HepG2 (cell line): ENCODE data around the gene SRGAP3. TPM values are rescaled to one million over a fixed set of nuclear protein-coding genes. Genes with fewer than 3 reads are reported as not detected.

ENCODE experiments used
- ARNT2 ChIP-seq: sonication (generic); formaldehyde crosslinking; IDR thresholded peaks from 2 replicates; pipeline ENCODE4 v1.8.0; 2022; ENCODE audit warnings: mild to moderate bottlenecking, low read depth, missing genetic modification reagents, moderate library complexity
- CREM ChIP-seq, 2 experiments: sonication (generic) in 1 of 2; formaldehyde crosslinking in 1 of 2; IDR thresholded peaks; 2 replicates each; pipeline versions ENCODE4 v1.4.0 to v1.6.1; 2016 to 2020; ENCODE audit warnings: antibody characterized with exemption in 1 of 2, mild to moderate bottlenecking in 1 of 2, missing genetic modification reagents in 1 of 2
- GTF3A ChIP-seq: sonication (generic); formaldehyde crosslinking; conservative IDR thresholded peaks from 2 replicates; pipeline ENCODE4 v1.4.0; 2020; ENCODE audit warnings: mild to moderate bottlenecking, missing genetic modification reagents
- PHF8 ChIP-seq: sonication (generic); formaldehyde crosslinking; IDR thresholded peaks from 2 replicates; pipeline ENCODE4 v1.5.0; 2020; ENCODE audit warnings: missing genetic modification reagents
- POLR2A ChIP-seq, 2 experiments: IDR thresholded peaks; 2 replicates each; pipeline ENCODE4 v1.6.1; 2011; ENCODE audit warnings: low read depth in 2 of 2, low read length in 2 of 2, mild to moderate bottlenecking in 1 of 2, moderate library complexity in 1 of 2; ENCODE audit not compliant: insufficient read depth in 1 of 2
- TEAD2 ChIP-seq: sonication (generic); formaldehyde crosslinking; IDR thresholded peaks from 2 replicates; pipeline ENCODE4 v1.9.0; 2021; ENCODE audit warnings: missing genetic modification reagents
- WIZ ChIP-seq: sonication (generic); formaldehyde crosslinking; IDR thresholded peaks from 2 replicates; pipeline ENCODE4 v1.5.1; 2020; ENCODE audit warnings: mild to moderate bottlenecking, missing genetic modification reagents
- ZMYM3 ChIP-seq: sonication (generic); formaldehyde crosslinking; IDR thresholded peaks from 2 replicates; pipeline ENCODE4 v1.5.1; 2020; ENCODE audit warnings: mild to moderate bottlenecking, missing genetic modification reagents
- ZNF30 ChIP-seq: sonication (generic); formaldehyde crosslinking; IDR thresholded peaks from 2 replicates; pipeline ENCODE4 v1.5.0; 2020; ENCODE audit warnings: mild to moderate bottlenecking, missing genetic modification reagents
- ZNF335 ChIP-seq: sonication (generic); formaldehyde crosslinking; IDR thresholded peaks from 2 replicates; pipeline ENCODE4 v1.4.0; 2020; ENCODE audit warnings: missing genetic modification reagents
- ZNF572 ChIP-seq: sonication (generic); formaldehyde crosslinking; IDR thresholded peaks from 2 replicates; pipeline ENCODE4 v1.5.1; 2020; ENCODE audit warnings: mild to moderate bottlenecking, missing genetic modification reagents
- polyA plus RNA-seq, 8 experiments: library from polyadenylated mRNA; depleted of rRNA in 3 of 8; stranded (reverse) in 7 of 8; unstranded in 1 of 8; fragments of >200 nt; fragmentation: Illumina TruSeq in 4 of 8; extraction: Trizol in 4 of 8; gene quantifications; 2 replicates each; pipeline versions ENCODE4 v1.2.1 to v1.2.3, GENCODE V29; 2011 to 2016; ENCODE audit warnings: low read depth in 4 of 8, missing spikeins in 1 of 8, mixed read lengths in 1 of 8; ENCODE audit not compliant: insufficient read depth in 1 of 8
- total RNA-seq, 5 experiments: library from RNA; depleted of rRNA; stranded (reverse); fragments of >200 nt; fragmentation: Illumina TruSeq; extraction: Trizol; gene quantifications; 2 replicates each; pipeline ENCODE4 v1.2.3, GENCODE V29; 2016; ENCODE audit warnings: low read depth in 1 of 5
- TF ChIP-seq, protein P1 (sequence below): sonication (generic); formaldehyde crosslinking; IDR thresholded peaks from 2 replicates; pipeline ENCODE4 v1.4.0; 2020; ENCODE audit warnings: missing genetic modification reagents, low read depth, mild to moderate bottlenecking, borderline replicate concordance
- TF ChIP-seq, protein P2 (sequence below): sonication (generic); formaldehyde crosslinking; IDR thresholded peaks from 2 replicates; pipeline ENCODE4 v1.4.0; 2020; ENCODE audit warnings: low read depth, mild to moderate bottlenecking, missing genetic modification reagents
- TF ChIP-seq, protein P3 (sequence below): IDR thresholded peaks from 2 replicates; pipeline ENCODE4 v1.6.1; 2016; ENCODE audit warnings: low read depth, missing genetic modification reagents, missing compliant biosample characterization
- TF ChIP-seq, protein P4 (sequence below): sonication (generic); formaldehyde crosslinking; IDR thresholded peaks from 2 replicates; pipeline ENCODE4 v1.5.0; 2020; ENCODE audit warnings: missing genetic modification reagents
- TF ChIP-seq, protein P5 (sequence below): sonication (generic); formaldehyde crosslinking; IDR thresholded peaks from 2 replicates; pipeline ENCODE4 v1.5.0; 2020; ENCODE audit warnings: missing genetic modification reagents
- TF ChIP-seq, protein P6 (sequence below), 2 experiments: sonication (generic) in 1 of 2; formaldehyde crosslinking in 1 of 2; IDR thresholded peaks; 2 replicates each; pipeline versions ENCODE4 v1.4.0 to v1.6.1; 2018 to 2020; ENCODE audit warnings: missing genetic modification reagents in 2 of 2, borderline replicate concordance in 1 of 2, low read depth in 1 of 2, mild to moderate bottlenecking in 1 of 2, missing biosample characterization in 1 of 2

The SRGAP3 gene
- total and polyA plus RNA-seq, 2 of the 13 experiments (the other 11 are each of a cell fraction or from before 2014, with no cell fraction given): 1.2 to 1.4 TPM

DNA sequence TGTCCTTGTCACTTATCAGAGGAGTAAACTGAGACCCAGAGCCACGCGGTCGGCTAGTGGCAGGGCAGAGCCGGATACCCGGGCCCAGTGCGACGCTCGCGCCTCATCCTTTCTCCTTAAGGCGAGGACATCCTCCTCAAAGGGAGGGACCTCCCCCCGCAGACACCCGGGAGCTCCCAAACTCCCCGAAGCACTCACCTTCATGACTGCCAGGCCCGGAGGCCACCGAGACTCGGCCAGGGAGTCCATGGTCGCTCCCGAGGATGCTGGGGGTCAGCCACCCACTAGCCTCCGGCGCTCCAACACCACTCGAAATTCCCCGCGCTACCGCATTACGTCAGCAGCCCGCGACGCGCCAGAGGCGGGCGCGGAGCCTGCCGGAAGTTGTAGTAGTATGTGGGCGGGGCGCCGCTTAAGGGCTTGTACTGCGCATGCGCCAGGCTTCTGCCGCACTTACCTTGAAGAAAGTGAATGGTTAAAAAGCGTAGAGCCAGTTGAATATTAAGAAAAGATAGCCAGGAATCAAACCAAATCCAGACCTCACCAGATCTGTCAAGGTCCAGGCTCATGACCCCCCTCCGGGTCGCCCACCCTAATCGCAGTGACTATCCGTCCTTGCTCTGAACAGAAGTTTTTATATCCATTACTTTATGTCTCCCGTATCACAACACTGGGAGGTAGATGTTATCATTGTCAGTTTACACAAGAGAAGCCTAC, 286.2 kb downstream of the SRGAP3 start, which contains the start of gene RAD18 (continued):
- TF ChIP-seq PHF8 (CRISPR knock-in tag) (peak; percentile 70), ZNF30 (CRISPR knock-in tag) (no peak), ZMYM3 (0 out of 2 replicates have a peak, but pooled peaks have one; percentile 15), CREM (IDR thresholded peaks at IDR 0.05) (peak; percentile 99), CREM (CRISPR knock-in tag; IDR thresholded peaks at IDR 0.05) (peak; percentile 93), ZNF572 (CRISPR knock-in tag) (no peak), POLR2A (IDR thresholded peaks at IDR 0.05; ENCODE audit: insufficient read depth in 1 of 2, low read depth in 2 of 2, low read length in 2 of 2) (peak; percentile 51 to 59; a peak in 3 of 4 replicates), TEAD2 (CRISPR knock-in tag) (no peak), ZNF335 (CRISPR knock-in tag) (0 out of 2 replicates have a peak, but pooled peaks have one; percentile 45), ARNT2 (CRISPR knock-in tag) (peak; percentile 57; the same call in 1 of the 2 replicates), WIZ (no peak), GTF3A (CRISPR knock-in tag) (no peak)
- TF ChIP-seq, protein P1, sequence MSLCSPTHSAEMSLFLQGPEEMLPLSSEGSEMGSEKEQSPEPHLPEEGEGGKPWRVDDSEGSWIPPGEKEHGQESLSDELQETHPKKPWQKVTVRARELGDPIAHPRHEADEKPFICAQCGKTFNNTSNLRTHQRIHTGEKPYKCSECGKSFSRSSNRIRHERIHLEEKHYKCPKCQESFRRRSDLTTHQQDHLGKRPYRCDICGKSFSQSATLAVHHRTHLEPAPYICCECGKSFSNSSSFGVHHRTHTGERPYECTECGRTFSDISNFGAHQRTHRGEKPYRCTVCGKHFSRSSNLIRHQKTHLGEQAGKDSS (CRISPR knock-in tag): peak; percentile 86; the same call in 1 of the 2 replicates
- TF ChIP-seq, protein P2, sequence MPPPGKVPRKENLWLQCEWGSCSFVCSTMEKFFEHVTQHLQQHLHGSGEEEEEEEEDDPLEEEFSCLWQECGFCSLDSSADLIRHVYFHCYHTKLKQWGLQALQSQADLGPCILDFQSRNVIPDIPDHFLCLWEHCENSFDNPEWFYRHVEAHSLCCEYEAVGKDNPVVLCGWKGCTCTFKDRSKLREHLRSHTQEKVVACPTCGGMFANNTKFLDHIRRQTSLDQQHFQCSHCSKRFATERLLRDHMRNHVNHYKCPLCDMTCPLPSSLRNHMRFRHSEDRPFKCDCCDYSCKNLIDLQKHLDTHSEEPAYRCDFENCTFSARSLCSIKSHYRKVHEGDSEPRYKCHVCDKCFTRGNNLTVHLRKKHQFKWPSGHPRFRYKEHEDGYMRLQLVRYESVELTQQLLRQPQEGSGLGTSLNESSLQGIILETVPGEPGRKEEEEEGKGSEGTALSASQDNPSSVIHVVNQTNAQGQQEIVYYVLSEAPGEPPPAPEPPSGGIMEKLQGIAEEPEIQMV (CRISPR knock-in tag): no peak
- TF ChIP-seq, protein P3, sequence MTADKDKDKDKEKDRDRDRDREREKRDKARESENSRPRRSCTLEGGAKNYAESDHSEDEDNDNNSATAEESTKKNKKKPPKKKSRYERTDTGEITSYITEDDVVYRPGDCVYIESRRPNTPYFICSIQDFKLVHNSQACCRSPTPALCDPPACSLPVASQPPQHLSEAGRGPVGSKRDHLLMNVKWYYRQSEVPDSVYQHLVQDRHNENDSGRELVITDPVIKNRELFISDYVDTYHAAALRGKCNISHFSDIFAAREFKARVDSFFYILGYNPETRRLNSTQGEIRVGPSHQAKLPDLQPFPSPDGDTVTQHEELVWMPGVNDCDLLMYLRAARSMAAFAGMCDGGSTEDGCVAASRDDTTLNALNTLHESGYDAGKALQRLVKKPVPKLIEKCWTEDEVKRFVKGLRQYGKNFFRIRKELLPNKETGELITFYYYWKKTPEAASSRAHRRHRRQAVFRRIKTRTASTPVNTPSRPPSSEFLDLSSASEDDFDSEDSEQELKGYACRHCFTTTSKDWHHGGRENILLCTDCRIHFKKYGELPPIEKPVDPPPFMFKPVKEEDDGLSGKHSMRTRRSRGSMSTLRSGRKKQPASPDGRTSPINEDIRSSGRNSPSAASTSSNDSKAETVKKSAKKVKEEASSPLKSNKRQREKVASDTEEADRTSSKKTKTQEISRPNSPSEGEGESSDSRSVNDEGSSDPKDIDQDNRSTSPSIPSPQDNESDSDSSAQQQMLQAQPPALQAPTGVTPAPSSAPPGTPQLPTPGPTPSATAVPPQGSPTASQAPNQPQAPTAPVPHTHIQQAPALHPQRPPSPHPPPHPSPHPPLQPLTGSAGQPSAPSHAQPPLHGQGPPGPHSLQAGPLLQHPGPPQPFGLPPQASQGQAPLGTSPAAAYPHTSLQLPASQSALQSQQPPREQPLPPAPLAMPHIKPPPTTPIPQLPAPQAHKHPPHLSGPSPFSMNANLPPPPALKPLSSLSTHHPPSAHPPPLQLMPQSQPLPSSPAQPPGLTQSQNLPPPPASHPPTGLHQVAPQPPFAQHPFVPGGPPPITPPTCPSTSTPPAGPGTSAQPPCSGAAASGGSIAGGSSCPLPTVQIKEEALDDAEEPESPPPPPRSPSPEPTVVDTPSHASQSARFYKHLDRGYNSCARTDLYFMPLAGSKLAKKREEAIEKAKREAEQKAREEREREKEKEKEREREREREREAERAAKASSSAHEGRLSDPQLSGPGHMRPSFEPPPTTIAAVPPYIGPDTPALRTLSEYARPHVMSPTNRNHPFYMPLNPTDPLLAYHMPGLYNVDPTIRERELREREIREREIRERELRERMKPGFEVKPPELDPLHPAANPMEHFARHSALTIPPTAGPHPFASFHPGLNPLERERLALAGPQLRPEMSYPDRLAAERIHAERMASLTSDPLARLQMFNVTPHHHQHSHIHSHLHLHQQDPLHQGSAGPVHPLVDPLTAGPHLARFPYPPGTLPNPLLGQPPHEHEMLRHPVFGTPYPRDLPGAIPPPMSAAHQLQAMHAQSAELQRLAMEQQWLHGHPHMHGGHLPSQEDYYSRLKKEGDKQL: no peak
- TF ChIP-seq, protein P4, sequence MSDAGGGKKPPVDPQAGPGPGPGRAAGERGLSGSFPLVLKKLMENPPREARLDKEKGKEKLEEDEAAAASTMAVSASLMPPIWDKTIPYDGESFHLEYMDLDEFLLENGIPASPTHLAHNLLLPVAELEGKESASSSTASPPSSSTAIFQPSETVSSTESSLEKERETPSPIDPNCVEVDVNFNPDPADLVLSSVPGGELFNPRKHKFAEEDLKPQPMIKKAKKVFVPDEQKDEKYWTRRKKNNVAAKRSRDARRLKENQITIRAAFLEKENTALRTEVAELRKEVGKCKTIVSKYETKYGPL: no peak
- TF ChIP-seq, protein P5, sequence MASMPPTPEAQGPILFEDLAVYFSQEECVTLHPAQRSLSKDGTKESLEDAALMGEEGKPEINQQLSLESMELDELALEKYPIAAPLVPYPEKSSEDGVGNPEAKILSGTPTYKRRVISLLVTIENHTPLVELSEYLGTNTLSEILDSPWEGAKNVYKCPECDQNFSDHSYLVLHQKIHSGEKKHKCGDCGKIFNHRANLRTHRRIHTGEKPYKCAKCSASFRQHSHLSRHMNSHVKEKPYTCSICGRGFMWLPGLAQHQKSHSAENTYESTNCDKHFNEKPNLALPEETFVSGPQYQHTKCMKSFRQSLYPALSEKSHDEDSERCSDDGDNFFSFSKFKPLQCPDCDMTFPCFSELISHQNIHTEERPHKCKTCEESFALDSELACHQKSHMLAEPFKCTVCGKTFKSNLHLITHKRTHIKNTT: no peak
- TF ChIP-seq, protein P6, sequence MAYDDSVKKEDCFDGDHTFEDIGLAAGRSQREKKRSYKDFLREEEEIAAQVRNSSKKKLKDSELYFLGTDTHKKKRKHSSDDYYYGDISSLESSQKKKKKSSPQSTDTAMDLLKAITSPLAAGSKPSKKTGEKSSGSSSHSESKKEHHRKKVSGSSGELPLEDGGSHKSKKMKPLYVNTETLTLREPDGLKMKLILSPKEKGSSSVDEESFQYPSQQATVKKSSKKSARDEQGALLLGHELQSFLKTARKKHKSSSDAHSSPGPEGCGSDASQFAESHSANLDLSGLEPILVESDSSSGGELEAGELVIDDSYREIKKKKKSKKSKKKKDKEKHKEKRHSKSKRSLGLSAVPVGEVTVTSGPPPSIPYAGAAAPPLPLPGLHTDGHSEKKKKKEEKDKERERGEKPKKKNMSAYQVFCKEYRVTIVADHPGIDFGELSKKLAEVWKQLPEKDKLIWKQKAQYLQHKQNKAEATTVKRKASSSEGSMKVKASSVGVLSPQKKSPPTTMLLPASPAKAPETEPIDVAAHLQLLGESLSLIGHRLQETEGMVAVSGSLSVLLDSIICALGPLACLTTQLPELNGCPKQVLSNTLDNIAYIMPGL (CRISPR knock-in tag; IDR thresholded peaks at IDR 0.05; ENCODE audit: borderline replicate concordance in 1 of 2, low read depth in 1 of 2): no peak; a peak in 1 of 4 replicates
